Heart right ventricle (tissue), 16 donors: ENCODE measurements around the gene REX1BD. TPM values are rescaled to one million over a fixed set of nuclear protein-coding genes. Genes with fewer than 3 reads are reported as not detected.

Source experiments
- ATAC-seq, 8 donors: fragments of 200-7000 bp; cut with Tn5 transposase; one replicate each; pipeline ENCODE4 v1.9.1; 2020; ENCODE audit warnings: mild to moderate bottlenecking in 8 of 8, moderate library complexity in 8 of 8, moderate number of reproducible peaks in 1 of 8
- DNase-seq, 2 donors: peaks; one replicate each; pipeline ENCODE4 v3.0.0-alpha.2; 2020
- H3K27ac ChIP-seq, 10 donors: fragments of 200-600 bp; sonication (generic) in 2 of 10; one replicate each; pipeline versions ENCODE4 v1.5.0 to v1.8.0; 2020 to 2022; ENCODE audit warnings: mild to moderate bottlenecking in 3 of 10
- H3K27me3 ChIP-seq, 7 donors: fragments of 200-600 bp; one replicate each; pipeline ENCODE4 v1.8.0; 2021 to 2022; ENCODE audit warnings: mild to moderate bottlenecking in 2 of 7
- H3K36me3 ChIP-seq, 9 donors: fragments of 200-600 bp; sonication (generic) in 1 of 9; one replicate each; pipeline versions ENCODE4 v1.5.0 to v1.8.0; 2020 to 2022; ENCODE audit warnings: mild to moderate bottlenecking in 2 of 9
- H3K4me1 ChIP-seq, 9 donors: fragments of 200-600 bp; sonication (generic) in 1 of 9; one replicate each; pipeline versions ENCODE4 v1.5.0 to v1.8.0; 2020 to 2022; ENCODE audit warnings: mild to moderate bottlenecking in 4 of 9
- H3K4me3 ChIP-seq, 10 donors: fragments of 200-600 bp; sonication (generic) in 2 of 10; one replicate each; pipeline versions ENCODE4 v1.5.0 to v1.8.0; 2020 to 2022; ENCODE audit warnings: mild to moderate bottlenecking in 7 of 10, moderate library complexity in 2 of 10
- H3K9me3 ChIP-seq, 11 donors: fragments of 200-600 bp in 10 of 11; sonication (generic) in 2 of 11; one replicate each; pipeline versions ENCODE4 v1.5.0 to v1.8.0; 2013 to 2022; ENCODE audit warnings: mild to moderate bottlenecking in 2 of 11, control low read depth in 1 of 11, moderate library complexity in 1 of 11
- CTCF ChIP-seq, 9 donors: fragments of 200-600 bp; sonication (generic) in 2 of 9; IDR thresholded peaks; one replicate each; pipeline versions ENCODE4 v1.5.0 to v1.8.0; 2021 to 2022; ENCODE audit warnings: antibody characterized with exemption in 9 of 9, mild to moderate bottlenecking in 5 of 9, moderate library complexity in 1 of 9
- WGBS, 2 donors: extraction: QIAGEN DNeasy Blood & Tissue Kit; methylation state at CpG; one replicate each; pipeline ENCODE4 v1.1.7; 2013; ENCODE audit warnings: inconsistent platforms in 1 of 2; 5-methylcytosine and 5-hydroxymethylcytosine counted together
- intact Hi-C, 10 donors: fragments of 100-400 bp; cut with DNase I; formaldehyde crosslinking; loops; one replicate each; pipeline versions ENCODE4 v1.11.1 to v1.14.2; 2022
- polyA plus RNA-seq, 2 donors: library from polyadenylated mRNA; stranded (reverse); fragments of 200-250 nt; gene quantifications; one replicate each; pipeline ENCODE4 v1.2.3, GENCODE V29; 2013
- total RNA-seq, 10 donors: library from RNA; stranded (reverse); fragmentation: NEBNext Ultra II Directional in 3 of 10; extraction: Animal tissue kit (Norgen Biotek cat#: 25700) in 3 of 10; gene quantifications; one replicate each; pipeline versions ENCODE4 v1.2.1 to v1.2.4, GENCODE V29; 2021 to 2023
- donor health status: Arrhythmogenic right ventricular cardiomyopathy.
- donor health status: ischemic (EF 13 %, LVEDD 7.1; RV severe dilation, severe dysfunction).
- donor health status: healthy with polysubstance abuse.
- donor health status: DM: no; HTN: yes; CAD: no.
- donor health status: DM: no; HTN: no; CAD: no.
- donor health status: ischemic (EF 25% LVEDD 6.9; RV normal size, moderate dysfunction).
- donor health status: ischemic (EF 25% LVEDD 5.7; RV mildly dilated, moderate dysfunction).
- donor health status: healthy.
- donor health status: DM: yes; HTN: yes; CAD: no.
- donor health status: Ischemic cardiomyopathy.
- donor health status: ischemic (EF 35%, LVEDD 5.7; RV mildly dilated, moderate dysfunction).
- donor health status: nonischemic (EF 11% LVEDD 7.7; RV severe dilation, severe dysfunction).
- donor health status: DM: yes; HTN: yes; CAD: no.
- donor health status: PGD.
- donor health status: ischemic (EF 29% LVEDD 5.4; RV normal size, mild dysfunction).
- donor health status: nonischemic (EF 23%, LVEDD 6.1; RV moderate dilation, normal function).

Gene REX1BD
- total and polyA plus RNA-seq, 12 donors: 58.5 to 107 (median 68.7) TPM

GRCh38 chr19:18637673-18638630, 49.4 kb downstream of the REX1BD start:
- Histone ChIP-seq H3K9me3 (no peaks in the 10 kb centered on the region), H3K4me1 (peaks cover 0 to 27% (median 10%) of the 10 kb centered on the region in 9 donors), H3K27ac (peak overlapping the region in 7 of 10 donors; percentile 62 to 89 (median 79)), H3K36me3 (peaks cover 0 to 5% (median 0%) of the 10 kb centered on the region in 9 donors), H3K27me3 (no peaks in the 10 kb centered on the region), H3K4me3 (peak overlapping the region in 9 of 10 donors; percentile 56 to 80 (median 68))
- 32 to 43% methylated on average over 3 of the region's 3 CpGs for WGBS, 2 donors
- ATAC-seq: no peak
- TF ChIP-seq CTCF (IDR thresholded peaks at IDR 0.05): peak in 2 of 9 donors; percentile 22 to 28
- intact Hi-C loops: loop anchor here in 1 of 10 donors (2.0 kb wide), 1 partner anchor 45 kb away; the partner anchor contains the start of gene CRTC1
- DNase-seq: no peak

- intact Hi-C loops: no loop called here
- ATAC-seq: no peak
- DNase-seq: no peak
- no peak for TF ChIP-seq CTCF (IDR thresholded peaks at IDR 0.05)
- 73 to 74% methylated on average over 8 of the region's 8 CpGs for WGBS, 2 donors
- H3K36me3 ChIP-seq: peaks cover 0 to 5% (median 0%) of the 10 kb centered on the region in 9 donors
- no peaks in the 10 kb centered on the region for H3K9me3 ChIP-seq
- no peak overlapping the region for H3K27ac ChIP-seq
- no peak overlapping the region for H3K4me3 ChIP-seq
- H3K4me1 ChIP-seq: peaks cover 0 to 34% (median 9%) of the 10 kb centered on the region in 9 donors
- H3K27me3 ChIP-seq: no peaks in the 10 kb centered on the region
Measured at GRCh38 chr19:18639706-18640243, 51.2 kb downstream of the REX1BD start.

Other genes with a start within 250 kb of the REX1BD start
- 10 to 100 TPM; 36.0 to 61.3 (median 46.8) TPM for gene PGPEP1, start 248.2 kb upstream of the REX1BD start, total RNA-seq
- gene PGPEP1, start 248.2 kb upstream of the REX1BD start, polyA plus RNA-seq: 10 to 100 TPM; 10.0 to 27.2 TPM
- gene GDF15, start 202.6 kb upstream of the REX1BD start, total RNA-seq: 1 to 10 TPM in 4 of 10 donors, under 1 TPM in 6; 0.44 to 2.5 (median 0.79) TPM
- under 1 TPM; 0.44 to 0.62 TPM for gene GDF15, start 202.6 kb upstream of the REX1BD start, polyA plus RNA-seq
- gene LRRC25, start 191.2 kb upstream of the REX1BD start, total RNA-seq: 10 to 100 TPM in 1 of 10 donors, 1 to 10 TPM in 7, under 1 TPM in 2; 0.57 to 13.3 (median 1.8) TPM
- 1 to 10 TPM; 1.1 to 2.2 TPM for gene LRRC25, start 191.2 kb upstream of the REX1BD start, polyA plus RNA-seq
- 10 to 100 TPM; 17.6 to 47.1 (median 27.3) TPM for gene SSBP4, start 169.4 kb upstream of the REX1BD start, total RNA-seq
- gene SSBP4, start 169.4 kb upstream of the REX1BD start, polyA plus RNA-seq: 10 to 100 TPM; 41.3 to 51.6 TPM
- gene ISYNA1, start 150.7 kb upstream of the REX1BD start, total RNA-seq: 10 to 100 TPM; 12.6 to 40.7 (median 18.0) TPM
- 100 to 1,000 TPM in 1 of 2 donors, 10 to 100 TPM in 1; 21.4 to 137 TPM for gene ISYNA1, start 150.7 kb upstream of the REX1BD start, polyA plus RNA-seq
- gene ELL, start 66.7 kb upstream of the REX1BD start, total RNA-seq: 10 to 100 TPM in 2 of 10 donors, 1 to 10 TPM in 8; 5.7 to 13.1 (median 7.5) TPM
- 1 to 10 TPM; 4.0 to 6.7 TPM for gene ELL, start 66.7 kb upstream of the REX1BD start, polyA plus RNA-seq
- gene FKBP8, start 45.2 kb upstream of the REX1BD start, total RNA-seq: 100 to 1,000 TPM; 132 to 196 (median 151) TPM
- gene FKBP8, start 45.2 kb upstream of the REX1BD start, polyA plus RNA-seq: 100 to 1,000 TPM; 153 to 308 TPM
- gene KXD1, start 30.9 kb upstream of the REX1BD start, total RNA-seq: 10 to 100 TPM; 35.6 to 63.9 (median 45.6) TPM
- gene KXD1, start 30.9 kb upstream of the REX1BD start, polyA plus RNA-seq: 10 to 100 TPM; 41.2 to 88.6 TPM
- 100 to 1,000 TPM; 634 to 883 (median 716) TPM for gene UBA52, start 16.9 kb upstream of the REX1BD start, total RNA-seq
- gene UBA52, start 16.9 kb upstream of the REX1BD start, polyA plus RNA-seq: 1,000 to 10,000 TPM; 1,270 to 1,276 TPM
- 10 to 100 TPM in 3 of 10 donors, 1 to 10 TPM in 6, under 1 TPM in 1; 0.68 to 42.1 (median 4.5) TPM for gene CRLF1, start 18.0 kb downstream of the REX1BD start, total RNA-seq
- gene CRLF1, start 18.0 kb downstream of the REX1BD start, polyA plus RNA-seq: 100 to 1,000 TPM; 154 to 161 TPM
- 1 to 10 TPM in 5 of 10 donors, under 1 TPM in 5; 0.13 to 4.5 (median 0.89) TPM for gene TMEM59L, start 24.1 kb downstream of the REX1BD start, total RNA-seq
- gene TMEM59L, start 24.1 kb downstream of the REX1BD start, polyA plus RNA-seq: 10 to 100 TPM in 1 of 2 donors, 1 to 10 TPM in 1; 2.5 to 13.8 TPM
- 1 to 10 TPM; 4.6 to 8.2 (median 6.3) TPM for gene KLHL26, start 48.2 kb downstream of the REX1BD start, total RNA-seq
- gene KLHL26, start 48.2 kb downstream of the REX1BD start, polyA plus RNA-seq: 1 to 10 TPM; 3.4 to 4.6 TPM
- 10 to 100 TPM in 3 of 10 donors, 1 to 10 TPM in 7; 6.5 to 11.8 (median 9.3) TPM for gene CRTC1, start 94.9 kb downstream of the REX1BD start, total RNA-seq
- 1 to 10 TPM; 3.2 to 8.6 TPM for gene CRTC1, start 94.9 kb downstream of the REX1BD start, polyA plus RNA-seq
- gene COMP, start 202.5 kb downstream of the REX1BD start, total RNA-seq: 1 to 10 TPM in 3 of 10 donors, under 1 TPM in 5, not detected in 2; 0.13 to 5.9 (median 0.43) TPM
- 1 to 10 TPM in 1 of 2 donors, under 1 TPM in 1; 0.29 to 2.4 TPM for gene COMP, start 202.5 kb downstream of the REX1BD start, polyA plus RNA-seq
- gene UPF1, start 243.2 kb downstream of the REX1BD start, total RNA-seq: 10 to 100 TPM; 32.3 to 44.3 (median 37.5) TPM
- gene UPF1, start 243.2 kb downstream of the REX1BD start, polyA plus RNA-seq: 10 to 100 TPM; 25.2 to 36.7 TPM